GM12875 (cell line): ENCODE results near the gene ARHGEF38.

Experiments
- H3K4me3 ChIP-seq: one replicate; pipeline ENCODE4 v1.5.1; 2011; ENCODE audit warnings: low read depth, low read length, control low read depth
- TF ChIP-seq, protein P1 (sequence below): IDR thresholded peaks from 2 replicates; pipeline ENCODE4 v1.5.1; 2011; ENCODE audit warnings: low read depth, mild to moderate bottlenecking, control low read depth, inconsistent platforms, low read length, moderate library complexity, borderline replicate concordance; ENCODE audit not compliant: insufficient read depth

ARHGEF38 gene

DNA sequence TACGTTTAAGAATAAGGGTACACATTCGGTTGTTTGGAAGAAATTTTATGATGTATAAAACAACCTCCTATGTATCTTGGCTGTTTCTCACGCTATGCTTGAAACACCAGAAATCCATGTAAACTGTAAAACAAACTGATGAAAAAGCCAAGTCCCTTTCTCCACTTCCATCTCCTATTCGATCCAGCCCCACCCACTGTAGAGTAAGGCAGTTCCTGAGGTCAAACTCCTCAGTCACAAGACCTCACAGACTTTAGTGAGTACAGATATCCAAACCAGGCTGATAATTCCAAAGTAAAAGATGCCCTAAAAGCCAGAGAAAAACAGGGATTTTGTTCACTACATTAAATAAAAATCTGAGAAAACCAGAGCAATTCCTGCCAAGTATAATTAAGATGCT, 45.6 kb downstream of the ARHGEF38 start:
- TF ChIP-seq, protein P1, sequence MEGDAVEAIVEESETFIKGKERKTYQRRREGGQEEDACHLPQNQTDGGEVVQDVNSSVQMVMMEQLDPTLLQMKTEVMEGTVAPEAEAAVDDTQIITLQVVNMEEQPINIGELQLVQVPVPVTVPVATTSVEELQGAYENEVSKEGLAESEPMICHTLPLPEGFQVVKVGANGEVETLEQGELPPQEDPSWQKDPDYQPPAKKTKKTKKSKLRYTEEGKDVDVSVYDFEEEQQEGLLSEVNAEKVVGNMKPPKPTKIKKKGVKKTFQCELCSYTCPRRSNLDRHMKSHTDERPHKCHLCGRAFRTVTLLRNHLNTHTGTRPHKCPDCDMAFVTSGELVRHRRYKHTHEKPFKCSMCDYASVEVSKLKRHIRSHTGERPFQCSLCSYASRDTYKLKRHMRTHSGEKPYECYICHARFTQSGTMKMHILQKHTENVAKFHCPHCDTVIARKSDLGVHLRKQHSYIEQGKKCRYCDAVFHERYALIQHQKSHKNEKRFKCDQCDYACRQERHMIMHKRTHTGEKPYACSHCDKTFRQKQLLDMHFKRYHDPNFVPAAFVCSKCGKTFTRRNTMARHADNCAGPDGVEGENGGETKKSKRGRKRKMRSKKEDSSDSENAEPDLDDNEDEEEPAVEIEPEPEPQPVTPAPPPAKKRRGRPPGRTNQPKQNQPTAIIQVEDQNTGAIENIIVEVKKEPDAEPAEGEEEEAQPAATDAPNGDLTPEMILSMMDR, result no peak
- no peak overlapping the region for H3K4me3 ChIP-seq

GRCh38 chr4:105598787-105599186, 46.4 kb downstream of the ARHGEF38 start:
- TF ChIP-seq, protein P1, result no peak
- no peak overlapping the region for H3K4me3 ChIP-seq

DNA sequence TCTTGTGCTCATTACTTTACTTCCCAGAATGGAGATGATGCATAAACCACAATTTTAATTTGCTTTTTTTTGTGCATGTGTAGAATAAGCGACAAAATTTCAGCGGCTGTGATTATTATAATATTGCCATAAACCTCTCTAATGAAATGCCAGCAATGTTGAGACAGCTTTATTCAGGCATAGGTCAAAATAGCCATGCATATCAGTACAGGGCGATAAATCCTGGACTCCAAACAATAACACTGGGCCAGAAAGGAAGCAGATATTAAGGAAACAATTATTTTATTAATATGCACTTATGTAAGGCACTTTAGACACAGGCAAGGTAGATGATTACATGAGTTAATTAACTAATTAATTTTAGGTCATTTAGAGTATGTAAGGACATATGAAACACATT, 47.1 kb downstream of the ARHGEF38 start:
- TF ChIP-seq, protein P1, result no peak
- no peak overlapping the region for H3K4me3 ChIP-seq

DNA sequence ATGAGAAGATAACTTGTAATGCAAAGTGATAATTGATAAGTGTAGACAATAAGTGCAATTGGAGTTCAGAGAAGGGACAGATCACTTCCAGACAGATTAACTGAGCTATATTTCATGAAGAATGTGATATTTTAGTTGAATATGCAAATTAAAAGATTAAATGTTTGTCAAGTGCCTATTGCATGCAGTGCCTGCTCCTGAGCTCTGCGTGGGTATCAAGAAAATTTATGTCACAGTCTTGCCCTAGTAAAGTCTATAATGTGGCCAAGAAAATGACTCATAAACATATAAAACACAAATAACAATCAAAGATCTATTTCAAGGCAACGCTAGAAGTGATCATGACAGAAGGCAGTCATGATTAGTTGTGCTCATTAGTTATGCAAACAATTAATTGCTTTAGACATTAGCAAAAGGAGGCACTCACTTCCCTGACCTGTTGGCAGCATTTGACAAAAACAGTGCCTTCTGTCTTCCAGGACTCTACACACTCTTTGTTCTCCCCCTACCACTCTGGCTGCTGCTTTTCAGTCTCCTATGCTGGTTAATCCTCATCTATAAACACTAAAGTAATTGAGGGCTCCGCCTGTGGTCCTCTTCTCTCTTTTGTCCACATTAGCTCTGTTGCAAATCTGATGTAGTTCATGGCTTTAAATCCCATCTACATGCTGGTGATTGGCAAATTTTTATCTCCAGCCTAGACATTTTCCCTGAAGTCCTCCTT, 47.7 kb downstream of the ARHGEF38 start:
- TF ChIP-seq, protein P1, result no peak
- no peak overlapping the region for H3K4me3 ChIP-seq

- TF ChIP-seq, protein P1, result no peak
These were observed 48.5 kb downstream of the ARHGEF38 start for GRCh38 chr4:105600951-105601350.

DNA sequence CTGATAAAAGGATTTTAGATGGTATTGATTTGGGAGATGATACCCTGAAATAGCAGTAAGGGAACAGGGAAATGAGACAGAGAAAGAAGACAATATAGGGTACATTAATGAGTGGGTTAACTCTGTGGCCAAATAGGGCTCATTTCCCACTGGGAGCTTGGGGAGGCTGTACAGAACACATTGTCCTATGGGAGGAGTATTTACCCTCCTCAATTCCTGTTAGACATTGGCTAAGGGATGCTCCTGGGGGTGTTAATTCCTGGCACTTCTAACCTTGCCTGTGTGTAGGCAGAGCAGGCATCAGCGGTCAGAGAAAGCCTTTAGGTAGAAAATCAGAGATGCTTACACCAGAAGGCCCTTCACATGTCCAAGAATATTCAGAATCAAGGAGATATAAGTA, 49.0 kb downstream of the ARHGEF38 start:
- H3K4me3 ChIP-seq, result no peak overlapping the region
- TF ChIP-seq, protein P1, result no peak

More at GRCh38 chr4:105600951-105601350, 48.5 kb downstream of the ARHGEF38 start:
- no peak overlapping the region for H3K4me3 ChIP-seq

GRCh38 chr4:105603158-105603557, 50.7 kb downstream of the ARHGEF38 start:
- TF ChIP-seq, protein P1, result no peak
- no peak overlapping the region for H3K4me3 ChIP-seq
